GM23248 (cell line): ENCODE data around the gene SUPT3H.

Experiments
- EZH2 ChIP-seq: fragments of 200-600 bp; sonication (generic); IDR thresholded peaks from 2 replicates; pipeline ENCODE4 v1.6.1; 2018; ENCODE audit warnings: antibody characterized with exemption, mild to moderate bottlenecking; ENCODE audit not compliant: insufficient read depth, poor library complexity, severe bottlenecking
- EZH2phosphoT487 ChIP-seq: fragments of 200-600 bp; sonication (generic); IDR thresholded peaks from 2 replicates; pipeline ENCODE4 v1.6.1; 2018; ENCODE audit warnings: antibody characterized with exemption, moderate library complexity, mild to moderate bottlenecking, low read depth; ENCODE audit not compliant: insufficient read depth

- TF ChIP-seq EZH2 (no peak), EZH2phosphoT487 (no peak)
These were observed 254.7 kb downstream of the SUPT3H start for GRCh38 chr6:45123023-45123422.
